ENCODE results near the gene FUBP3.

DNA sequence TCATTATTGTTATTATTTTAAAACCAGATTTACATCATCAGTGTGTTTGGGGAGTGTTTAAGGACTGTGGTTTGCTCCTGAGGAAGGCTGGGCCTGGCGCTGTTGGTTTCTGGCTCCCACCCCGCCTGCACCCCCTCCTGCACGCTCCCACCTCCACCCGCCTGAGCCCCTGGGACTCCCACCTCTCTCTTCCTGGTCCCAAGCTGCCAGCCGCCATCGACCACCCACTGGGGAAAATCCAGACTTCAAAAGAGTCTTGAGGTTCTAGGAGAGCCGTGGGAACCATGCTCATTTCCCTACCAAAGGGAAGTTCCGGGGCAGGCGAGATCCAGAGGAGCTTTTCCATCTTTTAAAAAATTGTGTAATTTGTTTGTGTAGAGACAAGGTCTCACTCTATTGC is 35.0 kb upstream of the FUBP3 start:
- TF ChIP-seq, protein P1, sequence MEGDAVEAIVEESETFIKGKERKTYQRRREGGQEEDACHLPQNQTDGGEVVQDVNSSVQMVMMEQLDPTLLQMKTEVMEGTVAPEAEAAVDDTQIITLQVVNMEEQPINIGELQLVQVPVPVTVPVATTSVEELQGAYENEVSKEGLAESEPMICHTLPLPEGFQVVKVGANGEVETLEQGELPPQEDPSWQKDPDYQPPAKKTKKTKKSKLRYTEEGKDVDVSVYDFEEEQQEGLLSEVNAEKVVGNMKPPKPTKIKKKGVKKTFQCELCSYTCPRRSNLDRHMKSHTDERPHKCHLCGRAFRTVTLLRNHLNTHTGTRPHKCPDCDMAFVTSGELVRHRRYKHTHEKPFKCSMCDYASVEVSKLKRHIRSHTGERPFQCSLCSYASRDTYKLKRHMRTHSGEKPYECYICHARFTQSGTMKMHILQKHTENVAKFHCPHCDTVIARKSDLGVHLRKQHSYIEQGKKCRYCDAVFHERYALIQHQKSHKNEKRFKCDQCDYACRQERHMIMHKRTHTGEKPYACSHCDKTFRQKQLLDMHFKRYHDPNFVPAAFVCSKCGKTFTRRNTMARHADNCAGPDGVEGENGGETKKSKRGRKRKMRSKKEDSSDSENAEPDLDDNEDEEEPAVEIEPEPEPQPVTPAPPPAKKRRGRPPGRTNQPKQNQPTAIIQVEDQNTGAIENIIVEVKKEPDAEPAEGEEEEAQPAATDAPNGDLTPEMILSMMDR (IDR thresholded peaks at IDR 0.05) = no peak
- TF ChIP-seq POLR2A (IDR thresholded peaks at IDR 0.05) = no peak

Data from uterus (tissue), 2 donors.